Kidney (tissue), 14 donors: ENCODE measurements around the gene FAM210B. TPM values are rescaled to one million over a fixed set of nuclear protein-coding genes. Genes with fewer than 3 reads are reported as not detected.
"Not testable (repeated sequence)": the region's sequence is repeated elsewhere in the genome, so short reads cannot be mapped to it uniquely, and the experiment has no call there.

ENCODE experiments used
- DNase-seq, 5 donors: peaks; one replicate each; pipeline ENCODE4 v3.0.0-alpha.2; 2013 to 2020
- FAIRE-seq: peaks from 2 replicates; lab custom pipeline; 2012; peaks lifted over from hg19 to GRCh38; lab: Jason Lieb, UNC
- H3K27ac ChIP-seq, 2 donors: one replicate each; pipeline ENCODE4 v1.7.0; 2013; ENCODE audit warnings: low read depth in 2 of 2, low read length in 2 of 2, inconsistent platforms in 1 of 2
- H3K27me3 ChIP-seq: one replicate; pipeline ENCODE4 v1.7.1; 2013; ENCODE audit warnings: low read length, inconsistent platforms; ENCODE audit not compliant: control insufficient read depth, insufficient read depth
- H3K36me3 ChIP-seq, 3 donors: one replicate each; pipeline versions ENCODE4 v1.7.0 to v1.7.1; 2013; ENCODE audit warnings: low read length in 3 of 3, control low read depth in 1 of 3, inconsistent platforms in 1 of 3; ENCODE audit not compliant: insufficient read depth in 3 of 3, control insufficient read depth in 2 of 3
- H3K4me1 ChIP-seq, 3 donors: one replicate each; pipeline versions ENCODE4 v1.7.0 to v1.7.1; 2013; ENCODE audit warnings: low read length in 3 of 3, inconsistent platforms in 1 of 3, low read depth in 1 of 3; ENCODE audit not compliant: control insufficient read depth in 2 of 3, insufficient read depth in 2 of 3
- H3K4me3 ChIP-seq, 3 donors: one replicate each; pipeline versions ENCODE4 v1.7.0 to v1.8.1; 2013; ENCODE audit warnings: low read length in 3 of 3, control low read depth in 1 of 3, inconsistent platforms in 1 of 3
- H3K9ac ChIP-seq, 3 donors: one replicate each; pipeline versions ENCODE4 v1.7.0 to v1.7.1; 2013; ENCODE audit warnings: low read length in 3 of 3, control low read depth in 1 of 3, inconsistent platforms in 1 of 3
- H3K9me3 ChIP-seq, 3 donors: one replicate each; pipeline versions ENCODE4 v1.7.0 to v1.7.1; 2013; ENCODE audit warnings: low read length in 3 of 3, control low read depth in 1 of 3, inconsistent platforms in 1 of 3; ENCODE audit not compliant: control insufficient read depth in 2 of 3, insufficient read depth in 1 of 3
- CTCF ChIP-seq: IDR thresholded peaks from 3 replicates; pipeline ENCODE4 v1.5.1; 2012; ENCODE audit warnings: mild to moderate bottlenecking, moderate library complexity, borderline replicate concordance; ENCODE audit not compliant: insufficient read depth; ENCODE audit errors: extremely low read depth
- intact Hi-C: fragments of 100-400 bp; cut with DNase I; formaldehyde crosslinking; loops from one replicate; pipeline ENCODE4 v1.11.1; 2022
- polyA plus RNA-seq: library from polyadenylated mRNA; stranded (reverse); fragments of 350-450 nt; fragmentation: Illumina TruSeq; extraction: RNeasy Lipid Tissue Mini Kit (QIAGEN cat#74804); gene quantifications from one replicate; pipeline ENCODE4 v1.2.3, GENCODE V29; 2014; ENCODE audit warnings: low read depth, low replicate concordance; ENCODE audit not compliant: insufficient read depth
- total RNA-seq: library from RNA; stranded (reverse); fragmentation: NEBNext Ultra II Directional; extraction: Animal tissue kit (Norgen Biotek cat#: 25700); gene quantifications from one replicate; pipeline ENCODE4 v1.2.1, GENCODE V29; 2021
- donor health status: control.
- donor health status: control.
- donor health status: control.
- donor health status: control.
- donor health status: control.
- donor health status: DM: yes; HTN: yes; CAD: no.
- donor health status: Normal renal cell carcinoma (clear cell type).

FAM210B gene
- total and polyA plus RNA-seq, 2 donors from 2014 or later = 27.2 to 34.5 TPM

- DNase-seq = no peak
- FAIRE-seq = no peak
- no peaks in the 10 kb centered on the region for H3K9me3 ChIP-seq
- H3K27ac ChIP-seq = no peak overlapping the region
- TF ChIP-seq CTCF = no peak
- peaks cover 5 to 56% (median 31%) of the 10 kb centered on the region in 3 donors for H3K36me3 ChIP-seq
- no peak overlapping the region for H3K4me3 ChIP-seq
- intact Hi-C loops = no loop called here
- H3K27me3 ChIP-seq = no peaks in the 10 kb centered on the region
- H3K4me1 ChIP-seq = no peaks in the 10 kb centered on the region
- H3K9ac ChIP-seq = no peak overlapping the region
These were observed 44.7 kb downstream of the FAM210B start for GRCh38 chr20:56403465-56403864.

- peaks cover 5 to 46% (median 24%) of the 10 kb centered on the region in 3 donors for H3K36me3 ChIP-seq
- H3K4me3 ChIP-seq, H3K4me1 ChIP-seq, H3K9ac ChIP-seq, H3K27me3 ChIP-seq, FAIRE-seq, H3K27ac ChIP-seq, DNase-seq, H3K9me3 ChIP-seq, intact Hi-C loops: not testable (repeated sequence)
These were observed 46.6 kb downstream of the FAM210B start for GRCh38 chr20:56405356-56405755.

GRCh38 chr20:56406910-56407309 is 48.1 kb downstream of the FAM210B start:
- H3K9ac ChIP-seq = no peak overlapping the region
- FAIRE-seq (no peak), DNase-seq (no peak)
- H3K36me3 ChIP-seq = peaks cover 5 to 39% (median 24%) of the 10 kb centered on the region in 3 donors
- no peaks in the 10 kb centered on the region for H3K27me3 ChIP-seq
- H3K4me1 ChIP-seq = peaks cover 0 to 3% (median 0%) of the 10 kb centered on the region in 3 donors
- intact Hi-C loops = no loop called here
- H3K4me3 ChIP-seq = no peak overlapping the region
- TF ChIP-seq CTCF = no peak
- no peak overlapping the region for H3K27ac ChIP-seq
- H3K9me3 ChIP-seq = no peaks in the 10 kb centered on the region

GRCh38 chr20:56409521-56409920 is 50.7 kb downstream of the FAM210B start:
- peaks cover 3 to 24% (median 17%) of the 10 kb centered on the region in 3 donors for H3K36me3 ChIP-seq
- FAIRE-seq (no peak), DNase-seq (peak in 2 of 5 donors; percentile 35 to 80)
- no peaks in the 10 kb centered on the region for H3K9me3 ChIP-seq
- H3K4me1 ChIP-seq = peaks cover 0 to 3% (median 0%) of the 10 kb centered on the region in 3 donors
- H3K4me3 ChIP-seq = no peak overlapping the region
- peak overlapping the region in 1 of 2 donors; percentile 52 for H3K27ac ChIP-seq
- no peak for TF ChIP-seq CTCF
- H3K27me3 ChIP-seq = no peaks in the 10 kb centered on the region
- no peak overlapping the region for H3K9ac ChIP-seq
- intact Hi-C loops = no loop called here
